CD1c-positive myeloid dendritic cell (primary cell): ENCODE data around the gene PCIF1.
"Not testable (repeated sequence)": the region's sequence is repeated elsewhere in the genome, so short reads cannot be mapped to it uniquely, and the experiment has no call there.

Experiments used
- DNase-seq: peaks from one replicate; pipeline ENCODE4 v3.0.0-alpha.2; 2016; ENCODE audit errors: extremely low spot score

Gene PCIF1

GRCh38 chr20:45967551-45968080 is 33.1 kb downstream of the PCIF1 start:
- DNase-seq: no peak

- no peak for DNase-seq
These were observed 33.7 kb downstream of the PCIF1 start for GRCh38 chr20:45968081-45968671.

- no peak for DNase-seq
These were observed 34.6 kb downstream of the PCIF1 start for GRCh38 chr20:45968801-45969711.

GRCh38 chr20:45969712-45970634 is 35.5 kb downstream of the PCIF1 start:
- DNase-seq: peak; percentile 69

- DNase-seq: peak; percentile 27
These were observed 36.4 kb downstream of the PCIF1 start for GRCh38 chr20:45970646-45971424.

GRCh38 chr20:45971425-45971674 is 36.9 kb downstream of the PCIF1 start:
- no peak for DNase-seq

GRCh38 chr20:45971675-45972499 is 37.4 kb downstream of the PCIF1 start, which contains the start of gene ZNF335:
Gene ZNF335, minus strand, starts transcription at chr20:45972203. Its CDS starts 793 bp downstream, at chr20:45971410.
- peak; percentile 97 for DNase-seq

- peak; percentile 98 for DNase-seq
These were observed 38.2 kb downstream of the PCIF1 start for GRCh38 chr20:45972500-45973183.

- peak; percentile 23 for DNase-seq
These were observed 40.5 kb downstream of the PCIF1 start for GRCh38 chr20:45974896-45975565.

GRCh38 chr20:45975686-45976085 is 41.2 kb downstream of the PCIF1 start:
- DNase-seq: no peak

- DNase-seq: peak; percentile 49
These were observed 41.6 kb downstream of the PCIF1 start for GRCh38 chr20:45976086-45976485.

- no peak for DNase-seq
These were observed 46.8 kb downstream of the PCIF1 start for GRCh38 chr20:45981261-45981660.

- DNase-seq: no peak
These were observed 48.8 kb downstream of the PCIF1 start for GRCh38 chr20:45983279-45983743.

- DNase-seq: no peak
These were observed 51.1 kb downstream of the PCIF1 start for GRCh38 chr20:45985573-45985972.

GRCh38 chr20:45987108-45987780 is 52.8 kb downstream of the PCIF1 start:
- DNase-seq: peak; percentile 86

GRCh38 chr20:45988830-45989229 is 54.3 kb downstream of the PCIF1 start:
- not testable (repeated sequence) for DNase-seq

GRCh38 chr20:45991616-45992015 is 57.1 kb downstream of the PCIF1 start:
- no peak for DNase-seq

GRCh38 chr20:45993197-45993951 is 58.9 kb downstream of the PCIF1 start:
- DNase-seq: peak; percentile 69
